A549 (cell line): ENCODE data around the gene FHAD1. TPM values are rescaled to one million over a fixed set of nuclear protein-coding genes. Genes with fewer than 3 reads are reported as not detected.

Source experiments
- ATAC-seq, 2 experiments: fragments of 200-7000 bp in 1 of 2; fragments of >200 bp in 1 of 2; cut with Nextera tagmentation in 1 of 2; cut with Tn5 transposase in 1 of 2; 3 replicates each; pipeline versions ENCODE4 v1.8.0 to v1.9.1; 2018 to 2020; ENCODE audit warnings: mild to moderate bottlenecking in 1 of 2, moderate library complexity in 1 of 2
- CTCF ChIA-PET: fragments of 300-600 bp; sonication (Branson Sonifier 250); formaldehyde crosslinking; extraction: SDS; loops from one replicate; lab custom pipeline; 2021; ENCODE audit warnings: antibody characterized with exemption, inconsistent platforms; lab: Yijun Ruan, JAX
- POLR2A ChIA-PET: fragments of 350-600 bp; formaldehyde crosslinking; extraction: SDS; loops from one replicate; lab custom pipeline; 2021; ENCODE audit warnings: antibody characterized with exemption, inconsistent platforms; lab: Yijun Ruan, JAX
- DNase-seq, 2 experiments: peaks; one replicate each; pipeline versions ENCODE4 v3.0.0 to v3.0.0-alpha.2; 2011 to 2016; ENCODE audit warnings: low read depth in 1 of 2, low spot score in 1 of 2
- FAIRE-seq: peaks from 2 replicates; lab custom pipeline; 2011; peaks lifted over from hg19 to GRCh38; lab: Jason Lieb, UNC
- H3K27ac ChIP-seq, 2 experiments: fragments of >200 bp; sonication (Bioruptor Twin); formaldehyde crosslinking; 3 replicates each; pipeline ENCODE4 v1.5.1; 2016 to 2017
- H3K4me1 ChIP-seq: fragments of >200 bp; sonication (Bioruptor Twin); formaldehyde crosslinking; 3 replicates; pipeline ENCODE4 v1.6.1; 2016
- H3K4me2 ChIP-seq: fragments of >200 bp; sonication (Bioruptor Twin); formaldehyde crosslinking; 3 replicates; pipeline ENCODE4 v1.6.1; 2016
- H3K4me3 ChIP-seq: fragments of >200 bp; sonication (Bioruptor Twin); formaldehyde crosslinking; 3 replicates; pipeline ENCODE4 v1.5.1; 2016
- H3K9me3 ChIP-seq: fragments of >200 bp; sonication (Bioruptor Twin); formaldehyde crosslinking; 3 replicates; pipeline ENCODE4 v1.6.1; 2016
- CBX2 ChIP-seq: fragments of 200-600 bp; sonication (generic); IDR thresholded peaks from 2 replicates; pipeline ENCODE4 v1.6.1; 2016; ENCODE audit warnings: low read depth, mild to moderate bottlenecking, borderline replicate concordance
- CEBPB ChIP-seq, 2 experiments: fragments of >200 bp in 1 of 2; sonication (Bioruptor Twin) in 1 of 2; formaldehyde crosslinking in 1 of 2; IDR thresholded peaks; 2 replicates each; pipeline ENCODE4 v1.6.1; 2012 to 2016
- E2F6 ChIP-seq: IDR thresholded peaks from 2 replicates; pipeline ENCODE4 v1.6.1; 2012; ENCODE audit warnings: low read depth, borderline replicate concordance
- FOSB ChIP-seq: fragments of 250-450 bp; sonication (Bioruptor Pico); IDR thresholded peaks from 2 replicates; pipeline ENCODE4 v1.5.0; 2020; ENCODE audit warnings: mild to moderate bottlenecking, moderate library complexity
- FOSL2 ChIP-seq, 2 experiments: fragments of 450-650 bp in 1 of 2; fragments of >200 bp in 1 of 2; sonication (Bioruptor Twin) in 1 of 2; formaldehyde crosslinking; IDR thresholded peaks; 2 replicates each; pipeline versions ENCODE4 v1.5.0 to v1.6.1; 2016 to 2020; ENCODE audit warnings: mild to moderate bottlenecking in 1 of 2, moderate library complexity in 1 of 2
- HDAC2 ChIP-seq: fragments of 200-600 bp; sonication (generic); IDR thresholded peaks from 2 replicates; pipeline ENCODE4 v1.6.1; 2016
- HEYL ChIP-seq: fragments of 250-450 bp; sonication (Bioruptor Pico); IDR thresholded peaks from 2 replicates; pipeline ENCODE4 v1.8.0; 2021; ENCODE audit warnings: mild to moderate bottlenecking, moderate library complexity
- HOXA7 ChIP-seq: fragments of 250-450 bp; sonication (Bioruptor Pico); IDR thresholded peaks from 2 replicates; pipeline ENCODE4 v1.5.0; 2020; ENCODE audit warnings: mild to moderate bottlenecking, moderate library complexity
- JUNB ChIP-seq: fragments of >200 bp; sonication (Bioruptor Twin); formaldehyde crosslinking; IDR thresholded peaks from 2 replicates; pipeline ENCODE4 v1.6.1; 2016
- MAX ChIP-seq: IDR thresholded peaks from 2 replicates; pipeline ENCODE4 v1.6.1; 2012
- MAZ ChIP-seq: fragments of 150-350 bp; IDR thresholded peaks from 2 replicates; pipeline ENCODE4 v1.6.1; 2014; ENCODE audit warnings: antibody characterized with exemption, low read depth, low read length, borderline replicate concordance
- NPAS2 ChIP-seq: fragments of 250-450 bp; sonication (Bioruptor Pico); IDR thresholded peaks from 2 replicates; pipeline ENCODE4 v1.8.0; 2022; ENCODE audit warnings: mild to moderate bottlenecking, moderate library complexity, borderline replicate concordance
- PBX3 ChIP-seq: IDR thresholded peaks from 2 replicates; pipeline ENCODE4 v1.6.1; 2012
- RCOR1 ChIP-seq: fragments of 150-350 bp; IDR thresholded peaks from 2 replicates; pipeline ENCODE4 v1.6.1; 2014; ENCODE audit warnings: antibody characterized with exemption, low read length, low read depth
- REST ChIP-seq: fragments of 200-600 bp; sonication (generic); IDR thresholded peaks from 2 replicates; pipeline ENCODE4 v1.6.1; 2016; ENCODE audit warnings: antibody characterized with exemption, mild to moderate bottlenecking, moderate library complexity
- TP53 ChIP-seq: fragments of 250-450 bp; sonication (Bioruptor Pico); IDR thresholded peaks from 2 replicates; pipeline ENCODE4 v1.5.0; 2021; ENCODE audit warnings: mild to moderate bottlenecking, moderate library complexity
- WGBS: methylation state at CpG from one replicate; pipeline ENCODE4 v1.1.6; 2017; ENCODE audit errors: missing lambda C conversion rate; 5-methylcytosine and 5-hydroxymethylcytosine counted together
- polyA plus RNA-seq, 4 experiments: library from polyadenylated mRNA; depleted of rRNA in 3 of 4; stranded (reverse); fragments of >200 nt; fragmentation: RNase III in 1 of 4; extraction: RNeasy Plus Mini Kit Qiagen cat#74134 plus additional on column Dnase treatment in 1 of 4; gene quantifications; 2 replicates in 3 of 4; 3 replicates in 1 of 4; pipeline ENCODE4 v1.2.3, GENCODE V29; 2011 to 2017

Gene FHAD1
- polyA plus RNA-seq, 2 of the 4 experiments (the other 2 are of a cell fraction) = 0.31 to 0.32 TPM

- ATAC-seq = no peak
- no peak overlapping the region for H3K4me2 ChIP-seq
- POLR2A ChIA-PET = no interaction called here
- no peak overlapping the region for H3K27ac ChIP-seq
- WGBS = 58% methylated on average over 3 of the region's 4 CpGs
- H3K4me3 ChIP-seq = no peak overlapping the region
- no peaks in the 10 kb centered on the region for H3K4me1 ChIP-seq
- no peak for TF ChIP-seq FOSB (CRISPR knock-in tag)
- no peak for TF ChIP-seq FOSL2 (IDR thresholded peaks at IDR 0.05)
- TF ChIP-seq FOSL2 (CRISPR knock-in tag; IDR thresholded peaks at IDR 0.05) = no peak
- TF ChIP-seq NPAS2 (CRISPR knock-in tag) = no peak
- TF ChIP-seq HOXA7 (CRISPR knock-in tag) = no peak
- TF ChIP-seq REST = no peak
- no peak for TF ChIP-seq CBX2
- no peak for TF ChIP-seq HDAC2
- no peak for TF ChIP-seq MAX
- no peak for TF ChIP-seq RCOR1
- no peak for TF ChIP-seq HEYL (CRISPR knock-in tag)
- TF ChIP-seq PBX3 = no peak
- no peak for TF ChIP-seq MAZ
- TF ChIP-seq E2F6 = no peak
- no peak for TF ChIP-seq CEBPB (IDR thresholded peaks at IDR 0.05)
- no peak for TF ChIP-seq TP53 (CRISPR knock-in tag)
- no peak for TF ChIP-seq JUNB
- TF ChIP-seq, all 56 proteins: peak for 0
- no peak for DNase-seq
- CTCF ChIA-PET = interaction anchor here (1.4 kb wide), 1 partner anchor 15 kb away, joined by 3 read pairs; no protein-coding TSS in a partner anchor
- no peaks in the 10 kb centered on the region for H3K9me3 ChIP-seq
- no peak for FAIRE-seq
Observed at GRCh38 chr1:15446212-15446611, 199.2 kb downstream of the FHAD1 start.

Other genes with a start within 250 kb of the FHAD1 start
- gene TMEM51, start 93.5 kb upstream of the FHAD1 start, polyA plus RNA-seq (2011; rRNA removed) = 14.3 and 20.0 TPM in 2 replicates
- gene TMEM51, start 93.5 kb upstream of the FHAD1 start, polyA plus RNA-seq (2017; fragmentation: RNase III; extraction: RNeasy Plus Mini Kit Qiagen cat#74134 plus additional on column Dnase treatment) = 20.9 to 24.2 TPM (median 22.8 TPM) in 3 replicates
- 26.5 and 33.1 TPM in 2 replicates for gene EFHD2, start 162.7 kb downstream of the FHAD1 start, polyA plus RNA-seq (2011; rRNA removed)
- gene EFHD2, start 162.7 kb downstream of the FHAD1 start, polyA plus RNA-seq (2017; fragmentation: RNase III; extraction: RNeasy Plus Mini Kit Qiagen cat#74134 plus additional on column Dnase treatment) = 96.2 to 127 TPM (median 108 TPM) in 3 replicates
- 0.14 and 0.52 TPM in 2 replicates for gene CTRC, start 191.2 kb downstream of the FHAD1 start, polyA plus RNA-seq (2011; rRNA removed)
- 0.14 to 0.25 TPM (median 0.18 TPM) in 3 replicates for gene CTRC, start 191.2 kb downstream of the FHAD1 start, polyA plus RNA-seq (2017; fragmentation: RNase III; extraction: RNeasy Plus Mini Kit Qiagen cat#74134 plus additional on column Dnase treatment)
- not detected in 2 replicates for gene CELA2A, start 209.5 kb downstream of the FHAD1 start, polyA plus RNA-seq (2011; rRNA removed)
- not detected in 3 replicates for gene CELA2A, start 209.5 kb downstream of the FHAD1 start, polyA plus RNA-seq (2017; fragmentation: RNase III; extraction: RNeasy Plus Mini Kit Qiagen cat#74134 plus additional on column Dnase treatment)
- not detected in 2 replicates for gene CELA2B, start 228.9 kb downstream of the FHAD1 start, polyA plus RNA-seq (2011; rRNA removed)
- gene CELA2B, start 228.9 kb downstream of the FHAD1 start, polyA plus RNA-seq (2017; fragmentation: RNase III; extraction: RNeasy Plus Mini Kit Qiagen cat#74134 plus additional on column Dnase treatment) = not detected in 3 replicates